ENCODE results near the gene ZNF224.

- no peak for TF ChIP-seq POLR2A (IDR thresholded peaks at IDR 0.05; ENCODE audit: low read length)
- no peak for TF ChIP-seq GATA1 (IDR thresholded peaks at IDR 0.05; ENCODE audit: low read depth, low read length)
Measured at GRCh38 chr19:44156475-44156874, 62.3 kb downstream of the ZNF224 start.
